HG03095 (cell line): Measurements from ENCODE around the gene FFAR4.

Experiments
- ATAC-seq: cut with Tn5 transposase; IDR thresholded peaks from one replicate; pipeline ENCODE4 v1.9.1; 2021; ENCODE audit warnings: moderate library complexity; ENCODE audit not compliant: unreplicated experiment

FFAR4 gene

DNA sequence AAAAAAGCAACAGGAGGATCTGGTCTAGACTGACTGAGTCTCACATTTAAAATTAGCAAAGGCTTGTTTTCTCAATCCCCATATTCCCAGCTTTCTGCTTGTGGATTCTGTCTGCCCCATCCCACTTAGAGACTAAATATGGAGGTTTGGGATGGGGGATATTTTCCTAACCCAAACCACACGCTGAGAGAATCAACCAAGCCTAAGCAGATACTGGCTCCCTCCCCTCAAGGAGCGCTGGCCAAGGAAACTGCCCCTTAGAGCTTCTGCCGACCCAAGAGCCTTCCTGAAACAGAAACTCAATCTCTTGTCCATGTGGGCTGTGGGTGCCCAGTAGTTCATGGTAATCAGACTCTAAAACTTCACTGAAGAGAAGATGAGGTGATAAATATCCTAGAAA is 3.9 kb downstream of the FFAR4 start:
- no peak for ATAC-seq

DNA sequence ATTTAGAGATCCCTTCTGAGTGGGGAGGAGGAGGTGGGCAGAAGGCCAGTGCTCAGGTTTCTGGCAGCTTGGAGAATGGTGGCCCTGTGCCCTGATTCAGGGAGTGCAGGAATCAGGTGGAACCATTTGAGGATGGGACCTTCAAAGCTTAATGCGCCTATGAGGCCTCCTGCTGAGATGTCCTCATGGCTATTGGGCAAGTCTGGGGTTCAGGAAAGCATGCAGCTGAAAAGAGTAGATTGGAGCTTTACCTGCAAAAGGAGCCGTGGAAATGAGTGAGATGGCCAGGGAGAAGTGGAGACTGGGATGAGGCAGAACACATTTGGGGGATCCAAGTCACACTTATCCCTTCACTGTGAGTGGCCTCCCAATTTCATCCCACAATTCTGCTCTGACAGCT is 6.1 kb downstream of the FFAR4 start:
- no peak for ATAC-seq

DNA sequence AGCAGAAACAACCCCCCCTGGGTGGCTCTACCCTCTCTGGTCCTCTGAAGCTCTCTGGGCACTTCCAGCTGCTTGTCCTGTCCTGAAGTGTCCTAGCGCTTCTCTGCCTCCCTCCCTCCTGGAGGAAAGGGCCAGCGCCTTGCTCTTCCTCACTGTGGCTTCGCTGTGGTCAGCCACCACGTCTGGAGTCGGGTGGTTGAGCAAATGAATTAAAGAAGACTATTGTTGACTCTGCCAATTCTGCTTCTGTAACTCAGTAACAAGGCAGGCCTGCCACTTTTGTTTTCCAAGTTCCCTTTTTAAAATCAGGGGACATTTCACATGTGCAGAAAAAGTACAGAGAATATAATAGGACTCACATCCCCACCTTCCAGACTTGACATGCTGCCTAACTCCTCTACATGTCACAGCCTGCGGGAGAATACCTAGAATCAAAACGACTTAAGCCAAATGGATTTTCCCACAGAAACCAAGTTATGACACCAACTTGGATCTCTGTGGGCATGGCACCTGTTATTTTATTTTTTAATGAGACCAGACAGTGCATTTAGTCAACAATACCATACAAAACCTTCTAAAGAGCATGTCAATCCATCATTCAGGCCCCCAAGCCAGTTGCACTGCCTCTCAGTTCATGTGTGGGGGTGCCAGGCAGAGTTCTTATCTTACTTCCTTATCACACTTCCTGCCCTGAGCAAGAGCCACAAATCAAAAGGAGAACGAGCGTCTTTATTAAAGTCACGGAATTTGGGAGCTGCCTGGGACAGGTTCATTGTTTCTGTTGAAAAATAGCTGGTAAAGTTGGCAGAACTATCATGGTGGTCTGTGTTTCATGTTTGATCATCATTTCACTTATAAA is 6.8 kb downstream of the FFAR4 start:
- ATAC-seq = no peak

DNA sequence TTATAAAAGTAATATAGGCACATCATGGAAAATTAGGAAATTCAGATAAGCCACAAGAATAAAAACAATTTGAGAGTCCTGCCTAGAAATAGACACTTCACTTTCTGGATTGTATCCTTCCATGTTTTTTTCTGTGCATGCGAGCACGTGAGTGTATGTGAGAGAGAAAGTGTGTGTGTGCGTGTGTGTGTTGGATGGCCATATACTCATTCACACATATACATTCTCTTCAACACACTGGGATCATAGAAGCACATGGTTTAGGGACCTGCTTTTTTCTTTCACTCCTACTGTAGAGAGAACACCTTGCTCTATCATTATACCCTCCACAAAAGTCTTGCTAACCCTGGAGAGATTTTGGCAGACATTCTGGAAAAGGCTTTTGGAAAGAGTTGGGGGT is 7.5 kb downstream of the FFAR4 start:
- no peak for ATAC-seq

DNA sequence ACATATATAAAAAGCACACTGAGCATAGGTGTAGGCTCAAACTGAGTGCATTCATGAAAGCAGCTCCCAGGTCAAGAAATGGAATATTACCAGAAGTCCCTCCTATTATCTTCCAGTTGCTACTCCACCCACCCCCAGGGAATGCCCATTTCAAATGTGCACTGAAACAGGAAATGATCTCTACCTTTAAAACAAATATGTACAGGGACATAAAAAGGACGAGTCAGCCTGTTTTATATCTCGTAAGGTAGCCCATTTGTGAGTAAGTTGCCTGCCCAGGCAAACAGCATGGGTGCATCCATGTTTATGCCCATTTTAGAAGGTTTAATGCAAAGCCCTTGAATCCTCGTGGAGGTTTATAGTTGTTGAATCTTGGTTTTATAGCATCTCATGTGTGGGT is 10.4 kb downstream of the FFAR4 start:
- ATAC-seq = no peak

DNA sequence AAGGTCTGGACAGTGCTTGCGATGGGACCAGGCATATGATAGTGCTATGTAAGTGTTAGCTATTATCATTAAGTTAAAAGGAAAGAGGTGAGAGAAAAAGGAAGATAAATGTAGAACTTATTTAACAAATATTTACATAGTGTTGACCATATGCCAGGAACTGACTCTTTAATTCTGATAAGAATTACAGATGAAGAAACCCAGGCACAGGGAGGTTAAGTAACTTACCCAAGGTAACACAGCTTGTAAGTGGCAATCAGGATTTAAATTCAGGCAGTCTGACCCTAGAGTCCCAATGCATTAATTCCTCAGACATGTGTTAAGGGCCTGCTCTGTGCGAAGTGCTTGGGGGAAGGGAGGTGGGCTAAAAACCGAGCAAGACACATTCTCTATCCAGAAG is 11.1 kb downstream of the FFAR4 start:
- ATAC-seq = no peak

DNA sequence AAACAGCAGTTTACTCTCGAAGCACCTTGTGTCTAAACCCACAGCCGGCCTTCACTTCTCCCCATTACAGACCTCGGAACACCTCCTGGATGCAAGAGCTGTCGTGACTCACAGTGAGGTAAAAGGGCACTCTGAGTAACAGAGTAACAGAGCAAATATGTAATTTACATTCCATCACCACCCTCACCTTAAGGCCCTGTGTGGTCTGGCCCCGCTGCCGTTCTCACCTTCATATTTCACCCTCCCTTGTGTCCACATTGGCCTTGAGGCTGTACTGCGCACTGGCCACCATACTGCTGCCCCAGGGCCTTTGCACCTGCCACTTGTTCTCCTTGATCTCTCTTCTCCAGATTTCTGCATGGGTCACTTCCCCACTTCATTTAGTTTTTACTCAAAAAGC is 12.6 kb downstream of the FFAR4 start:
- ATAC-seq = no peak

DNA sequence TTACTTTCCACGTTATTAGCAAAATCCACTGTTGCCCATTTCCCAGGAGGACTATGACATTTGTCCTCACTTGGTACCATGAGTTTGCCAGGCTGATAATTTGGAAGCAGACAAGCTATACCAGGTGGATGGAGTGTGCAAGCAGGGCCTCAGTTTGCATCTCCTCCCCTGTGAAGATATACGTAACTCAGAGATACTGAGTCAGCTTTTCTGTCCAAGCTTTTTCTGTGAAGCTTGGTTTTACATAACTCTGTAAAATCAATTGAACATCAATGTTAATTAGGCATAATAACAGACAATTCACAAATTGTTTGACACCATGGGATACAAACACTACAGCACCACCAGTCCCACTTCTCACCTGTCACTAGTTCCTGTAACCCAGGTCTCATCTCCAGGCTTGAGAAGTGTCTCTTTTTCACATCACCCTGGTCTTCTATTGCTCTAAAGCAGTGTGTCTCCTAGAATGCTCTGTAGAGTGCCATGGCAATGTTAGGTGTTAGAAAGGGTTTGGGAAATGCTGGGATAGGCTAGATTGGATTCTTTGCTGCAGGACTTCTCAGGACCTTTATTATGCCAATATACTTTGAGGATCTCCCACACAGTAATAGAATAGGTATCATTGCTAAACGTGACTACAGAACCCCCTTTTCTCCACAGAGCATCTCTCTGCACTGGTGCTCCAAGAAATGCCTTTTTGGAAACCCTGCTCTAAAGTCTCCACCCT is 13.7 kb downstream of the FFAR4 start:
- ATAC-seq = no peak

DNA sequence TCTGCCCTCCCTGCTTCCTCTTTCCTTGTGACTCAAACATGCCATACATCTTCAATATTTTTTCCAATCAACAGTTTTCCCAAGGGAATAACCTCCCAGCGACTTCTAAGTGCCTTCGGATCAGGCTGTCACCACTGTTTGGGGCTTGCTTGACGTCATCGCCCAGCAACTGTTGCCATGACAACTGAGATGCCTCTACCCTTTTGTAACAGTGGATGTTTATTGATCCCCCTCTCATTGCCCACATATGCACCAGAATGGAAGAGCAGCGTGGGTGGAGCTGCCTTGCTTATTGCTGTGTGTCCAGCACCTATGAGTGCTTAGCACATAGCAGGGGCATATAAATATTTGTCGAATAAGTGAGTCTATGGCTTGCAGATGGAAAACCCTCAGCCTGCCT is 14.4 kb downstream of the FFAR4 start:
- ATAC-seq = no peak

DNA sequence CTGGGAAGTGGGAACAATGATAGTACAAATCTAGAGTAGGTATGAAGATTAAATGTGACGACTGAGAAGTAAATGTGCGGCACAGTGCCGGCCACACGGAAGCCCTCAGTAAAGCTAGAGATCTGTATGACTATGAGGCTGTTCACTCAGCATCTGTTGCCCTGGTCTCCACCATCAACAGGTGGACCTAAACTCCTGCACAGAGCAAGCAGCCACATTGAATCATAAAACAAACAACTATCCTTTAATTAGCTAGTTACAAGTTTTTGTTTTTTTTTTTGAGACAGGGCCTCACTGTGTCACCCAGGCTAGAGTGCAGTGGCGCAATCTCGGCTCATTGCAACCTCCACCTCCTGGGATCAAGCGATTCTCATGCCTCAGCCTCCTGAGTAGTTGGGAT is 18.0 kb downstream of the FFAR4 start:
- ATAC-seq = no peak

DNA sequence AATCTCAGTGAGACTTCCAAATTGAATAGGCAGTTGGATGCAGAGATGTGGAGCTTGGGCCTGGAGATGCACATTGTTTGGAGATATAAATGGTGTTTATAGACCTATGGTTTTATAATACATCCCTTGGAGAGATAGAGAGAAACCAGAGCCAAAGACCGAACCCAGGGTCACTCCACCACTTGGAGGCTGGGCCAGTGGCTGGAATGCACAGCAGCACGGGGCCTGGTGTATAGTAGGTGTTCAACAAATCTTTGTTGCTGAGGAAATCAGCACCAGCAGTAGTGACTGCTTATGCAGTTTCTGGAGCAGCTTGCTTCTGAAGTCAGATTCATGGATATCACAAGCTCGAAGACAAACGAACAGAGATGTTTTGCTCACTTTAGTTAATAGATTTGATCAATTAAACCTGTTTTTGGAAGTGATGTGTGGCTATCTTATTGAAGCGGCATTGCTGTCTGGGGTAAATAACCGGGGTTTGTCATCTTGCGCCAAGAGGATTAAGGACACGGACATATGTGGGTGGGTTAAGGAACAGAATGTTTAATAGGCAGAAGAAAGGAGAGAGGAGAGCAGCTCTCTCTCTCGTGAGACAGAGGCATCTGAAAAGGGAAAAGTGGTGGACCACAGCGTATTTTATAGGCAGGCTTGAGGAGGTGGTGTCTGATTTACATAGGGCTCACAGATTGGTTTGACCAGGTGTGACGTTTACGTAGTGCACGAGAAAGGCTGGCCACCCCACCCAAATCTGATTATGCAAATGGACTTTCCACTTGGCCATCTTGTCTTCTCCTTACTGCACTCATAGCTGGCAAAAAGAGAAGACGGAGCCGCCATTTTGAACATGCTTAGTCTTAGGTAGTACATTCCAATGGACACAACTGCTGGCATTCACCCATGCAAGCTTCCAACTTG is 23.4 kb downstream of the FFAR4 start:
- ATAC-seq = no peak

DNA sequence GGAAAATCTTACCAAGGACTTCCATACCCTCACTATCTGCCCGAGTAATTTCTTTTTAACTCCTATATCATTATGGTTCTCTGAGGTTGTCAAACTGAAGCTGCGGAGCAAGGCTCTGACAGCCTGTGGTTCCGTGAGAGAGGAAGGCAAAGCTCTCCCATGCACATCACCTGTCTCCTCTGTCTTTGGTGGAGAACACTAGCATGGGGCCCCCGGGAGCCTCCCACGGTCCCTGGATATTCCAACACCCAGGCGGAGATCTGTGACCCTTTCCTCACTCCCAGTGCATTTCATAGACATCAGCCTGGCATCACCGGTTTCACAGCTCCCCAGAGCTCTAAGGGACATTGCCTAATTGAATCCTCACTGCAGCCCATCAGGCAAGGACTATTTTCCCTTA is 24.2 kb downstream of the FFAR4 start:
- no peak for ATAC-seq

DNA sequence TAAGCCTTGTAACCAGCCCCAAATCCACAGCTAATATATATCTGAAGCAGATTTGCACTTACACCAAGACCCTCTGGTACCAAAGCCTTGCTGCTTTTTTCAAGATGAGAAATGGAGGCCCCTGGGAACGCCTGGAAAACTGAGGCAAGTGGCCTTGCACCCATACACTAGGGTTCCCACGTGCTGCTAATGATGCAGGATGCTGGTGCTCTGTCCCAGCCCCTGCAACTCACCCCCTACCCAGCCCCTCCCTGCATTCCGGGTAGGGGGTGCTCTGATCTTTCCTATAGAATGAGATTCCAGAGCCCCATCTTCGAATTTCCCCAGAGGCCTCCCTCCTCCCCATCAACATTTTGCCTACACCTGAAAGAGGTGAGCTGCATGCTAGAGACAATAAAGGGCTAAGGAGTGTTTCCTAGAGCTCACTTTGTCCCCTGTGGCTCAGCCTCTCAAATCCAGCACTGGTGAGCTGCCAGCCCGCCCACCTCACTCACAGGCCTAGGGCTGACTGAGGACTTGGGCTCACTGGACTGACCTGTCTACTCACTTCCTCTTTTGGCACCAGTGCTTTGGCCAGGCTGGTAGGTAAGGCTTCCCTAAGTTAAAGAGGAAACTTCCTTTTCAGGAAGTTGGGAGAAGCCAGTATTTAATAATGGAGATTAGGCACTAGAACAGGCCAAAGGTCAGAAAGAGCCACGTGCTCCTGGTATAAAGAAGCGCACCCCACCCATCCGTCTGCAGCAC is 24.8 kb downstream of the FFAR4 start:
- ATAC-seq = no peak

DNA sequence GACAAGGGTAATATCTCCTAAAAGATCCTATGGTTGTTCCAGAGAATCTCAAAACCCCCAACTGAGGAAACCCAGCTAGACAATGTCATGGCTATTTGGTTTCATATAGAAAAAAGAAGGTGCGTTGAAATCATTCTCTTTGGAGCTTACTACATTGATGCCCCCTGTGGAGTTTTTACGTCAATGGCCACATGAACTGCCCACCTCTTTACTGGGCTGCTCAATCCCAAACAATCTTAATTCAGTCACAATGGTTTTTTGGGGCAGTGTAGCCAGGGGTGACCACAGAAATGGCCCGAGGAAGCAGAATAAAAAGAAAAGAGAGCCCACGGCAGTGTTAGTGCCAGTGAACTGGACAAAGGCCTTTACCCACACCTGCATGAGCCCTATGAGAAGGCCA is 26.8 kb downstream of the FFAR4 start:
- no peak for ATAC-seq

DNA sequence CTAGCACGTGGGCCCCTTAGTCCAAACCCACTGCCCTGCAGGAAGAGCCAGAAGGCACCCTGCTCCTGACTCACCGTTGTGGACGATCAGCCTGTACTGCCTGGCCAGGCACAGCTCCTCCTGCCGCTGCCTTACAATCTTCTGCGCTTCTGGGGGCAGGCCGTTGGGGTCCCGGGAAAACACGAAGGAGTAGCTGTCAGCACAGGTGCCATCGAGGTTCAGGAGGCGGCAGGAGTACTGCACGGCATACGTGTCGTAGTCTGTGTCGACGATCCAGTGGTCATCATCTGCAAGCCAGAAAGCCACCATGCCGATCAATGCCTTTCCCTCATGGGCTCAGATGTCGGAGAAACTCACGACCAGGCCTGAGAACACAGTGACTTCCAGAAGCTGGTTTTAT is 27.3 kb downstream of the FFAR4 start:
- ATAC-seq = no peak

DNA sequence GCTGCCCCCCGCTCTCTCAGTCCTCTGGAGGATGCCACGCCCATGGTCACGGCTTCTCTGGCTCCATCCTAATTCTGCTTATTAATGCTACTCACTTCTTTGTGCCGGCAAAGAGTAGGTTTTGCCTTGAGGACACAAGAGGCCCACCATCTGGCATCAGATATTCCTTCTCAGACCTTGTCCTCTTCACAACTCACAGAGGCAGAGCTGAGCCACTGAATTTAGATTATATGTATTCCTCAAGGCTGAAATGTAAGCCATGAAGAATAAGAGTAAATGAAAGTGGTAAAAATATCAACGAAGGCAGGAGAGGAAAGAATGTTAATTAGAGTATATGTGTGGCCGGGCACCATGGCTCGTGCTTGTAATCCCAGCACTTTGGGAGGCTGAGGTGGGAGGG is 28.1 kb downstream of the FFAR4 start:
- ATAC-seq = no peak

DNA sequence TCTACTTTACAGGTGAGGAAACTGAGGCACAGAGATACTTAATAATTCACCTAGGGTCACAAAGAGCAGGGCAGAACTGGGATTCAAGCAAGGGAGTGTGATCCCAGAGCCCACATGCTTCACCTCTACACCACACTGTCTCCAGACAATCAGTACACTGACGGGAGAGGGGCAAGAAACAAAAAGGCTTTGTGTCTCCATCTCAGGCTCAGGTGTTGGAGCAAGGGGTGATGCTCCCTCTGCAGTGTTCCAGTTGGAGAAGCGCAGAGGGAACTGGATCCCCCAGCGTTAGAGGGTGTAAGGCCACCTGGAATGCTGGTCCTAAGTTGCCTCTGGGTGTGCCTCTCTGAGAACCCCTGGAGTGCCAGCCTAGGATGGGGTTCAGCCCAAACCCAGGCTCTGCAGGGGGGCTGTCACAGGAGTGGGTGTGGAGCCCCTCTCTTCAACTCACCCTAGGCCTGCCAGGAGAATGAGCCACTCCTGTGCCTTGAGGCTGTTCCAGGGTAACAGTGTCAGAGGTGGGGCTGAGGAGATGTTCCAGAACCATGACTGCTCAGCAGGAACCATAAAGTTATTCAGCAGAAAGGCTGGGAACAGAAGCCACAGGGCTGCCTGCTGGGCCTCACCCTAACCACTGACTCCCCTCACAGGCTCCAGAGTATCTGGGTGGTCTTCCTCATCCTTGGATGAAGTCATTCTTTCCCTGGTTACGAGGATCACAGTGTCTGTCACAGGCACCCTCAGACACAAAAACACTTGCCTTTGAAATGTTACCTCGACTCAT is 29.1 kb downstream of the FFAR4 start:
- no peak for ATAC-seq

DNA sequence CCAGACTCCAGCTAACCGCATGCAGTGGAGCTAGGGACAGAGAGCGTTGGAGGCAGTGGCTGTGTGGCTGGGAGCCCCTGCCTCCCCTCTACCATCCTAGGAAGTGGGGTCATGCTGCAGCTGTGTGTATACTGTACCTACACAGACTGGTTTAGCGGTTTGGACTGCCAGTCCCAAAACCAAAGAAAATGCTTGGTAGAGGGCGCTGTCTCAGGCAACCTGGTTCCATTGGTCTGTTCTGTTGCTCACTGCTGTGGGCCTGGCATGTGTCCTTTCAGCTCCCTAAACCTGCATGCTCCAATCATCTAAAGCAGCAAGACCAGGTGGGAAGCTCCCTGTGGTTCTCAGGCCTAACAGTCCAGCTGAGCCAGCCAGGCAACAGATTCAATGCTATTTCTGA is 30.1 kb downstream of the FFAR4 start:
- ATAC-seq = no peak

DNA sequence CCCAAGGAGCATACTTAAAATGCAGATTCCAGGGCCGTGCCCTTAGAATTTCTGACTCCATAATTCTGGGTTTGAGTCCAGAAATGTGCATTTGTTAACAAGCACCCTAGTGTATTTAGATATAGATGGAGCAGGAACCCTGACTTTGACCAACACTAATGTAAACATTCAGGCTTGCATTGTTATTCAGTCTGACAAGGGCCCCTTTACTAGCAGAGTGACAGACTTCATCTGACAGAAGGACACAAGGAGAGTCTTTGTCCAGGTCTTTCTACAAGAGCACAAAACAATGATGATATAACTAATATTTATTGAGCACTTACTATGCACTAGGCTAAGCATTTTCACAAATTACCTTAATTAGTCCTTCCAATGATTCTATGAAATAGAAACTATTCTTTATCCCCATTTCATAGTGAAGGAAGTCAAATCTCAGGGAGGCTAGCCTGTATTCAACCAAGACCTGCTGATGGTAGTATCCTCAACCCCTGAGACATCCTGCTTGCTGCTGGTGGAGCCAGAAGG is 30.7 kb downstream of the FFAR4 start:
- no peak for ATAC-seq

DNA sequence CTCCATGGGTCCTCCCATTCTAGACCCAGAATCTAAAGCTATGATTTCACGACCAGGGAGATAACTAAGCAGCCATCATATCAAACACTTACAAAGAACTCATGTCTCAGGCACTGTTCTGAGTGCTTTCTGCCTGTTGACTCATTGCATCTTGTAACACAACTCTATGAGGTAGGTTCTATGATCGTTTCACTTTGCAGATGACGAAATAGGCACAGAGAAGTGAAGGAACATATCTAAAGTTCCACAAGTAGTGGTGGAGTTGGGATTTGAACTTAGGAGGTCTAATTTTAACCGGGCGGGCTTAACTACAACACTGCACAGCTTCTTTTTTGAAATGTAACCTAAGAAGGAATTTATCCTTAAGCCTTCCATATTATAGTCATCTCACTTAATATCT is 31.7 kb downstream of the FFAR4 start:
- no peak for ATAC-seq
